HFFc6 (cell line): ENCODE results near the gene TBCK. TPM values are rescaled to one million over a fixed set of nuclear protein-coding genes. Genes with fewer than 3 reads are reported as not detected.

Experiments used
- DNase-seq: peaks from one replicate; pipeline ENCODE4 v3.0.0-alpha.2; 2018
- H3K27ac Mint-ChIP-seq: 2 replicates; pipeline ENCODE4 v1.8.0; 2020; ENCODE audit warnings: mild to moderate bottlenecking, mixed read lengths
- H3K27me3 Mint-ChIP-seq: 2 replicates; pipeline ENCODE4 v1.8.0; 2021; ENCODE audit warnings: mild to moderate bottlenecking, moderate library complexity, mixed read lengths; ENCODE audit not compliant: insufficient read depth
- H3K36me3 Mint-ChIP-seq: 2 replicates; pipeline ENCODE4 v1.8.0; 2021; ENCODE audit warnings: low read depth, mixed read lengths
- H3K4me1 Mint-ChIP-seq: 2 replicates; pipeline ENCODE4 v1.8.0; 2020; ENCODE audit warnings: low read depth, mixed read lengths
- H3K4me3 Mint-ChIP-seq: 2 replicates; pipeline ENCODE4 v1.8.0; 2020; ENCODE audit warnings: mild to moderate bottlenecking, moderate library complexity, mixed read lengths
- H3K9me3 Mint-ChIP-seq: 2 replicates; pipeline ENCODE4 v1.8.0; 2020; ENCODE audit warnings: mild to moderate bottlenecking, mixed read lengths
- total RNA-seq, 6 experiments: library from RNA; stranded (reverse); fragmentation: NEBNext Ultra II Directional; extraction: Animal tissue kit (Norgen Biotek cat#: 25700); gene quantifications; 2 replicates in 1 of 6; 3 replicates in 5 of 6; pipeline ENCODE4 v1.2.3, GENCODE V29; 2021
- TF ChIP-seq, protein P1 (sequence below): fragments of 200-600 bp; sonication (generic); IDR thresholded peaks from 2 replicates; pipeline ENCODE4 v1.5.0; 2021; ENCODE audit warnings: antibody characterized with exemption, mild to moderate bottlenecking

The TBCK gene
- total RNA-seq, 6 experiments from 2014 or later: 21.4 to 37.0 (median 27.1) TPM

DNA sequence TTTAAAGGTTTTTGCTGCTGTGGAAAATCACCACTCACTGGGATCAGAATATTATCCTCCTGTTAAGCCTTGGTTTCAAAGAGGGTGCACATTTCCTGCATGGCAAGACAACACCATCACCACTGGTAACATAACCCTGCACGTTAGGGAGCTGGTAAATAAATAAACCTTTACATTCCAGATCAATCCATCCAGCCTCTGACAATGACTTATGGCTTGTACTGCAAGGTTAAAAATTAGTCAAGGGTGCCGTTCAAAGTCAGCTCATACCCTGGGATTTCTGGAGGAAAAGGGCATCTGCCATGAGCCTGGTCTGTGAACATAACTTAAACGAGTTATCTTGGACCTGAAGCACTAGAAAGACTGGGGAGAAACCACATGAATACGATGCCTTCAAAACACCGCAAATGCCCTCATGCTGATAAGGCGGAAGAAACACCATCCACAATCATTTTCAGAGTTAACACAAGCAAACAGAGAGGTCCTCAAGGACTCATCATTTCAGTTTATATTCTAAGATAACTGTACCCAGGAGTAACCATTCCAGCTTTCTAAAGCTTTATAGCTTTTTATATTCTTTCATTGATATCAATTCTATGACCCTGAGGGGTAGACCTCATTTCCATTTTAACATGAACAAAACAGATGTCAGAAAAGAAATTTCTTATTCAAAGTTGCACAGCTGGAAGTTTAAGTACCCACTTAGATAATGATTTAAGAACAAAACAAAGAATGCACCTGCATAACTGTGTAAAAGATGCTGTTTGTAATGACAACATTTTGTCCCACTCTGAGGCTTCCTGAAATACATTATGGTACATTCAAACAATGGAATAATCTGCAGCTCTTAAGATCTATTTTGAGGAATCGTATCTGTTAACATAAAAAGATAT lies 317.6 kb downstream of the TBCK start:
- no peaks in the 10 kb centered on the region for H3K36me3 Mint-ChIP-seq

DNA sequence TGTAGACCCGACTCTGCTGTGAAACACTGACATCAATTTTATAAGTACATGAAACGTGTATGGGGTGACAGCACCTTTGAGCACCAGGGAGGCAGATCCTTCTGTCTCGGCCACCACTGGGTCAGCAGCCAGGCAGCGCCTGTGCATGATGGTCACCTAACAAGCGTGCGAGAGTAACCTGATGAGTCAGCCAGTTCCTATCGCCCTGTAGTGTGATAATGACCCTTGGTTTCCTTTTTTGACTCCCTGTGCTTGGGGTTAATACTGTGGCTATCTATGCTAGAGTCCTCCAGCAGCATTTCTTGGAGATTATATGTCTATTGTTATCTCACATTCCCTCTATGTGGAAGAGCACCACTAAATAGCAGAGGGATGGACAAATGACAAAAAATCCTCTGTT lies 319.2 kb downstream of the TBCK start:
- peaks cover 17% of the 10 kb centered on the region for H3K27me3 Mint-ChIP-seq
- H3K9me3 Mint-ChIP-seq: no peaks in the 10 kb centered on the region
- H3K4me3 Mint-ChIP-seq: no peak overlapping the region
- H3K27ac Mint-ChIP-seq: no peak overlapping the region
- no peaks in the 10 kb centered on the region for H3K36me3 Mint-ChIP-seq
- DNase-seq: no peak
- TF ChIP-seq, protein P1, sequence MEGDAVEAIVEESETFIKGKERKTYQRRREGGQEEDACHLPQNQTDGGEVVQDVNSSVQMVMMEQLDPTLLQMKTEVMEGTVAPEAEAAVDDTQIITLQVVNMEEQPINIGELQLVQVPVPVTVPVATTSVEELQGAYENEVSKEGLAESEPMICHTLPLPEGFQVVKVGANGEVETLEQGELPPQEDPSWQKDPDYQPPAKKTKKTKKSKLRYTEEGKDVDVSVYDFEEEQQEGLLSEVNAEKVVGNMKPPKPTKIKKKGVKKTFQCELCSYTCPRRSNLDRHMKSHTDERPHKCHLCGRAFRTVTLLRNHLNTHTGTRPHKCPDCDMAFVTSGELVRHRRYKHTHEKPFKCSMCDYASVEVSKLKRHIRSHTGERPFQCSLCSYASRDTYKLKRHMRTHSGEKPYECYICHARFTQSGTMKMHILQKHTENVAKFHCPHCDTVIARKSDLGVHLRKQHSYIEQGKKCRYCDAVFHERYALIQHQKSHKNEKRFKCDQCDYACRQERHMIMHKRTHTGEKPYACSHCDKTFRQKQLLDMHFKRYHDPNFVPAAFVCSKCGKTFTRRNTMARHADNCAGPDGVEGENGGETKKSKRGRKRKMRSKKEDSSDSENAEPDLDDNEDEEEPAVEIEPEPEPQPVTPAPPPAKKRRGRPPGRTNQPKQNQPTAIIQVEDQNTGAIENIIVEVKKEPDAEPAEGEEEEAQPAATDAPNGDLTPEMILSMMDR: no peak
- no peaks in the 10 kb centered on the region for H3K4me1 Mint-ChIP-seq

More for the DNA sequence above, 317.6 kb downstream of the TBCK start:
- H3K4me3 Mint-ChIP-seq: no peak overlapping the region
- no peak for DNase-seq
- no peak overlapping the region for H3K27ac Mint-ChIP-seq
- peaks cover 17% of the 10 kb centered on the region for H3K27me3 Mint-ChIP-seq
- no peaks in the 10 kb centered on the region for H3K4me1 Mint-ChIP-seq
- no peaks in the 10 kb centered on the region for H3K9me3 Mint-ChIP-seq
- TF ChIP-seq, protein P1: no peak

DNA sequence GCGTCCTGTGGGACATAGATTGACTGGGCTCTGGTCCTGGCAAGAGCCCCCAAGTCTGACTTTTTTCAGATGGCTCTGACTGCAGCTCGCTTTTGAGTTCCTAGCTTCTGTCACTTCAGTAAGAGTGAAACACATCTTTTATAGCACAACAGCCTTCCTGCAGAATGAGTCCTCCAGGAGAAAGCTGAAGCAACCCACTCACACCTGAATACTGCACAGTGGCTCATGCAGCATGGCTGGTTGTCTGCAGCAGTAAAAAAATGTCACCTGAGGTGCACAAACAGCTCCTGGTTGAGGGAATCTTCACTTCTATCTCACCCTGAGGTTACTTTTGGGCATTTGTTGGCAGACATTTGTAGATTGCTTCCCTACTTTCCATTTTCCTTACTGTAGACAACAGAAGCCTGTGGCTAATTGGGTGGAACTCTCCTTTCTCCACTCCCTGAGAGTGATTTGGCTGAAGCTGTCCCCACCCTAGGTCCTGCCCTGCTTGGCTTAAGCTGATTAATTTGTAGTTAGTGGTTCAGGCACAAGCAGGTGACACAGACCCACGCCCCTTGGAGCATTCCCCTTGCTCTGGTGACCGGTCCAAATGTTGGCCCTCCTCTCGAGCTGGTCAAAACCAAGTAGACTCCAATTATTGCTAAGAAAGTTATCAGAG lies 321.0 kb downstream of the TBCK start:
- H3K27me3 Mint-ChIP-seq: peaks cover 14% of the 10 kb centered on the region
- no peaks in the 10 kb centered on the region for H3K9me3 Mint-ChIP-seq
- no peak overlapping the region for H3K4me3 Mint-ChIP-seq
- DNase-seq: no peak
- H3K27ac Mint-ChIP-seq: no peak overlapping the region
- no peaks in the 10 kb centered on the region for H3K36me3 Mint-ChIP-seq
- TF ChIP-seq, protein P1: no peak
- H3K4me1 Mint-ChIP-seq: peaks cover 14% of the 10 kb centered on the region

DNA sequence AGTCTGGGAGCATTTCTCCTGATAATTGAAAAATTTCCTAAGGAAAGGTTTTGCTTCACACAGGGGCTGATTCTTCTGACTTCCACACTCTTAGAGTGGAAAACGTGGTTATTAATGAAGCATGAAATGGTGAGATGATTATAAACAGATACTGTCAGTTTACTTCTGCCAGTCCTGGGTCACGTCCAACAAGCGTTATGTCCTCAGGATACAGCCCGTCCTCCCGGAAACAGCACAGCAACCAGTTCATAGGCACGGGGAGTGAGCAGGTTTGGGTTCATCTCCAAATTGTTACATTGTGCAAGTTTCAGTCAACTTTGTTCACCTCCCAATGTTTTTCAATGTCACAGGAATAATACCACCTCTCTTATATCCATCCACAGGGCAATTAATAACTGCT lies 321.9 kb downstream of the TBCK start:
- H3K36me3 Mint-ChIP-seq: no peaks in the 10 kb centered on the region
- DNase-seq: no peak
- TF ChIP-seq, protein P1: no peak
- peaks cover 23% of the 10 kb centered on the region for H3K4me1 Mint-ChIP-seq
- H3K4me3 Mint-ChIP-seq: no peak overlapping the region
- H3K9me3 Mint-ChIP-seq: peaks cover 1% of the 10 kb centered on the region; the same call in 1 of the 2 replicates
- H3K27me3 Mint-ChIP-seq: peaks cover 8% of the 10 kb centered on the region
- H3K27ac Mint-ChIP-seq: no peak overlapping the region

DNA sequence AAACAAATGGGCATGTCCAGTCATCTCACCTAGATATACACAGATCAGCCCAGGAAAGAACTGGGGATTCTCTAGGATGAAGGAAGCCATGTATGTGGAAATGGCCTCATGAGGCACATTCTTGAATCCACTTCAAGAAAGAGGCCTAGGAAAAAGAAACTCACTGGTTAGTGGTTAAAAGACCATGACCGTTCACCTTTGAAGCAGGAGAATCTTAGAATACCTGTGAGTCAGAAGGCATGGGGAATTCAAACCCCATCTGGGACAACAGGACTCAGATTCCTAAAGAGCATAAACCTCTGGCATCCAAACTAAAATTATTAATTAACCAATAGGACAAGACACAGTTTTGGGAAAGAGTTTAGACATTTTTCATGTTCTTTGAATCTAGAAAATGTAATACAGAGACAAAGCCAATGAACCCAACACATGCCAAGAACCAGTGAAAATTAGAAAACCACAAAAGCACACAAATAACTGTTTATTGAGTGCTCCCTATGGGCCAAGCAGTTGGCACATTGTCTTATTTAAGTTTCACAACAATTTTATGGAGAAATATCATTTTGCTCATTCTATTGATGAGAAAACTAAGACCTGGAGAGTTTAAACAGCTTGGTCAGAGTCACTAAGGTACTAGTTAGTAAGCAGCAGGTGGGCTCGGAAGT lies 323.2 kb downstream of the TBCK start:
- no peak for DNase-seq
- TF ChIP-seq, protein P1: no peak
- Mint-ChIP-seq H3K4me1 (peaks cover 27% of the 10 kb centered on the region), H3K27me3 (peaks cover 8% of the 10 kb centered on the region), H3K9me3 (peaks cover 14% of the 10 kb centered on the region; the same call in 1 of the 2 replicates), H3K36me3 (no peaks in the 10 kb centered on the region), H3K27ac (no peak overlapping the region), H3K4me3 (no peak overlapping the region)
